22Rv1 (cell line): ENCODE measurements around the gene NSG1.

Source experiments
- H3K27ac ChIP-seq: fragments of 450-650 bp; 2 replicates; pipeline ENCODE4 v1.5.1; 2017
- CTCF ChIP-seq: fragments of 450-650 bp; IDR thresholded peaks from 2 replicates; pipeline ENCODE4 v1.5.1; 2017; ENCODE audit warnings: mild to moderate bottlenecking
- ZFX ChIP-seq: fragments of 450-650 bp; IDR thresholded peaks from 2 replicates; pipeline ENCODE4 v1.6.1; 2017; ENCODE audit warnings: antibody characterized with exemption, borderline replicate concordance

The NSG1 gene

DNA sequence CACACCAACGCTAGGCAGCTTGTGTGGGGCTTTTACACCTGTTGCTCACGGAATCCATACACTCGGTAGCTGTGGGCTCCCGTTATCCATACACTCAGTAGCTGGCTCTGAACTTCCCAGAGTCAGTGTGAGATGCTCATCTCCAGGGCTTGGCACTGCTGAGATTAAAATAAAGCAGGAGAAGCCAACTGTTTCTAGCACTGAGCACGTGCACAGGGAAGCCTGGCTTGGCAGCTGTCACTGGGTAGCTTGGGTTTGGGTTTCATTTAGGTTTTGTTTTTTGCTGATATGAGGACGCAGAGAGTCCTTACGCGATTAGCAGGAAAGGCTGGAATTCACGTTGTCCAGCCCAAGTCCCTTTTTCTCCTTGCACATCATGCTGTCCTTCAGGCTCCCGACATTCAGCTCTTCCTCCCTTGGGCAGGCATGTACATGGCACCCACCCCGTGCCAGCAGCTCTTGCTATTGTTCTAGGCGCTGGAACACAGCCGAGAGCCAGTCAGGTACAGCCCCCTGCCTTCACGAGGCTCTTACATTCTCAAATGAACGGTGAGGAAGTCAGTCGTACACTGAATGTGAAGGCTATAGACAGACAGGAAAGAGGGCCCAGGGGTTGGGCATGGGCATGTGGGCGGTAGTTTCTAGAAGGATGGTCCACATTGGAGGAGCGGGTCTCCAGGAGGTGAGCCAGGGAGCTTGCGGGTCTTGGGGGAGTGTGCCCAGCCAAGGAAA lies 25.9 kb downstream of the NSG1 start:
- no peak overlapping the region for H3K27ac ChIP-seq
- TF ChIP-seq CTCF (no peak), ZFX (no peak)

- H3K27ac ChIP-seq: no peak overlapping the region
- no peak for TF ChIP-seq ZFX
- TF ChIP-seq CTCF: no peak
Measured at GRCh38 chr4:4413373-4413725, 26.4 kb downstream of the NSG1 start.

GRCh38 chr4:4413806-4414205 lies 26.9 kb downstream of the NSG1 start:
- no peak overlapping the region for H3K27ac ChIP-seq
- TF ChIP-seq ZFX (no peak), CTCF (no peak)

DNA sequence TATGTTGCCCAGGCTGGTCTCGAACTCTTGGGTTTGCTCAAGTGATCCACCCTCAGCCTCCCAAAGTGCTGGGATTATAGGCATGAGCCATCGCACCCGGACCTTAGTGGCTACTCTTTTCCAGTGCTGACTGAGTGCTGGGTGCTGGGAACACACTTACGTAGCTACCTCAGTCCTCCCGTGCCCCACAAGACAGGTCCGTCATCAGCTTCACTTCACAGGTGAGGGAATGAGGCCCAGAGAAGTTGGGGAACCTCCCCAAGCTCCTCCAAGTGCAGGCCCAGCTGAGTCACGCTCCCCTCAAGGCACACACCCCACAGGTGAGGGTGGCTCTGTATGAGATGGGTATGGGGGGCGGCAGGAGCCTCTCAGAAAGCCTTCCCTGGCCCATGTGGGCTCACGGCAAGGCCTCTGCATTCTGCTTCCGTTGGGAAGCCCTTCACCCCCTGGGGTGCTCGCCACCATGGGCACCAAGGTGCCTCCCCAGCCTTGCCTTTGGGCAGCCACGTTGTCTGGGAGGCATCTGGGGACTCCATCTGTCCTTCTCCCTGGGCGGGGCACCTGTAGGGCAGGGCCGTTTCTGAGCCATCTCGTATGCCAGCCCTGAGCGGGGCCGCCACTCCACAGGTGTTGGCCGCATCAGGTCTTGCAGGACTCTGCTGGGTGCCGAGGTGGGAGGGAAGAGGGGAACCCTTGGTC lies 28.4 kb downstream of the NSG1 start:
- TF ChIP-seq ZFX: no peak
- TF ChIP-seq CTCF: no peak
- no peak overlapping the region for H3K27ac ChIP-seq

DNA sequence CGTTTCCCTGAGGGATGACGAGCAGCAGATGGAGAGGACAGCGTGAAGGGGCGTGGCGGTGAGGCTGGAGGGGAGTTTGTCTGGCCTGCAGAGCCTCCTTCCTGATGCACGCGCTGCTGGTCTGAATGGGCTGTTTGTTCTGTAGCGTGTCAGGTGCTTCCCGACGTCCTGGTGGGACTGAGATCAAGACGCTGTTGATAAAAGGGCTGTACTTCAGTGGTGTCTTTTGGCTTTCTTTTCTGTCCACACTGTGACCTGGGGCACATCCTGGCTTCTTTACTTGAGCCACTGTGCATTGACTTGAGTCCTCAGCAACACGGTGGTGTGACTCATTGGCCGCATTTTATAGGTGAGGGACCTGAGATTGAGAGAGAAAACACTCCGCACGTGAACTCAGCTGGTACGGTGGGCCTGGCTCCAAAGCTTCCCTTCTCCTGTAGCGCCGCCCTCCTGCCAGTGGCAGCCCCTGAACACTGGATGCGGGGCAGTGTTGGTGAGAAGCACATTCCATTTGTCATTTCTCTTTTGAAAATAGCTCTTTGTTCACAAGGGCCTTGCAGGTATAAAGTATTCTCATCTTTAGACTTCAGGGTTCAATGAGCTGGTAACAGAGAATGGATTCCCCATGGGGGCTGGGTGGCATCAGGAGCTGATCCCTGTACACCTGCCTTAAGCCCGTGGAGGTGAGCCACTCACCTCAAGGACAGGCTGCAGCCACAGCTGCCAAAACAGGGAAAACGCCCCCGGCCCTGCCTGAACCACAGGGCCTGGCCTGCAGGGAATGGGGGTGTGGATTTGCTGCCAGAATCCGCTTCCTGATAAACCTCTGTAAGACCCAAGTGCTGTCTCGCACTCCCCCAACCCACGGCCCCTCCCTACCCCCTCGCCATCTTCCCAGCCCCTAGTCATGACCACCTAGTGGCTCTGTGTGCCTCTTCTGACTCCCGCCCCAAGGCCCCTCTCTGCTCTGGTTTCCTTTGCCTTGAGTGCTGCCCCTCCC lies 29.2 kb downstream of the NSG1 start:
- H3K27ac ChIP-seq: no peak overlapping the region
- no peak for TF ChIP-seq ZFX
- no peak for TF ChIP-seq CTCF

DNA sequence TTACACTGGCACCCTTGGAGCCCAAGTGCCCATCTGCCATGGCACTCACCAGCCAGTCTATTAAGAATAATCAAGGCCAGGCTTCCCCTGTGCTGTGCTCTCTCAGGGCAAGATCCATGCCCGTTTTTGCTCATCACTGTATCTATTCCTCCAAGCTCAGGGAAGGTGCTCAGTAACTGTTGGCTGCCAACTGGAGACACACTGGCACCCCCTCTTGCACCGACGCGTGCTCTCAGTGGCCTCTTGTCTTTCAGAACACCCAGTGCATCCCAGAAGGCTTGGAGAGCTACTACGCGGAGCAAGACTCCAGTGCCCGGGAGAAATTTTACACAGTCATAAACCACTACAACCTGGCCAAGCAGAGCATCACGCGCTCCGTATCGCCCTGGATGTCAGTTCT lies 30.1 kb downstream of the NSG1 start:
- no peak overlapping the region for H3K27ac ChIP-seq
- no peak for TF ChIP-seq CTCF
- TF ChIP-seq ZFX: no peak
